ENCODE measurements around the gene DELE1. TPM values are rescaled to one million over a fixed set of nuclear protein-coding genes. Genes with fewer than 3 reads are reported as not detected.

DELE1 gene
- total RNA-seq, 2 donors from 2014 or later: 66.7 to 98.1 TPM

DNA sequence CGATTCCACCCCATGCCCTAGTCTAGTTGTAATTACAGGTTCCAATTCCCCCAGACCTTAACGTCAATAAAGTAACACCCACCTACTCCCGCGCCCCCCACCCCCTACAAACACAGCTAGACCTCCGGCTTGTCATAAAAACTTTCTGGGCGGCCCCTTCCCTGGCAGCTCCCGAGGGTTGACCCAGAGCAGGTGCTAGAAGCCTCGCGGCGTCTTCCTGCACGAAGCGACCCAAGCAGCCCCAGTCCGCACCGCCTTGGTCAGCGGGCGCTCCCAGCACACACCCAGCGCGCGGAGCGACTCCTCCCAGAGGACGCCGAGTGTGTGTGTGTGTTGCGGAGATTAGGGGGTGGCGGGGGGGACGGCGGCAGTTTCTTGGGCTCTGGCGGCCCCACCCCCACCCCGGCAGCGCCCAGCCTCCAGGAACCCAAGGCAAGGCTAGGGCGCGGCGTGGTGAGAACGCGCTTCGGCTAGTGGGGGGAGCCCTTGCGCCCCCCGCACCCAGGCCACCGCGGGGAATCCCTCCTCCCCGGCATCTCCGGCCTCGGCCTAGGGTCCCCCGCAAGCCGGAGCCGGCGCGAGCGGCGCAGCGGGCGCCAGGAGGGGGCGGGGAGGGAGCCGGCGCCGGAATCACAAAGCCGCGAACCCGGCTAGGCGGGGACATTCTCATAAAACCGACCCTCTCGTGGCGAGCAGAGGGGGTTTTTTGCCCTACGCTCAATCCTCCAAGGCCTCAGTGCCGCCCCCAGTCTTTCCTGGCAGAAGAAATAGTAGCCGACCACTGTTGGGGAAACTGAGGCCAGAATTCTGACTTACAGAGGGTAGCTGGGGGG, 47.7 kb upstream of the DELE1 start:
- Histone ChIP-seq H3K9me3 (no peaks in the 10 kb centered on the region), H3K4me1 (replicated peaks) (peaks cover 3% of the 10 kb centered on the region), H3K27me3 (replicated peaks; ENCODE audit: insufficient read depth) (no peaks in the 10 kb centered on the region), H3K27ac (peak overlapping the region; percentile 86 to 95), H3K36me3 (no peaks in the 10 kb centered on the region), H3K4me3 (peak overlapping the region; percentile 78 to 88)
- under 1% methylated on average over 53 of the region's 65 CpGs for WGBS
- DNase-seq (ENCODE audit: low spot score): peak; percentile 46
- TF ChIP-seq, protein P1, sequence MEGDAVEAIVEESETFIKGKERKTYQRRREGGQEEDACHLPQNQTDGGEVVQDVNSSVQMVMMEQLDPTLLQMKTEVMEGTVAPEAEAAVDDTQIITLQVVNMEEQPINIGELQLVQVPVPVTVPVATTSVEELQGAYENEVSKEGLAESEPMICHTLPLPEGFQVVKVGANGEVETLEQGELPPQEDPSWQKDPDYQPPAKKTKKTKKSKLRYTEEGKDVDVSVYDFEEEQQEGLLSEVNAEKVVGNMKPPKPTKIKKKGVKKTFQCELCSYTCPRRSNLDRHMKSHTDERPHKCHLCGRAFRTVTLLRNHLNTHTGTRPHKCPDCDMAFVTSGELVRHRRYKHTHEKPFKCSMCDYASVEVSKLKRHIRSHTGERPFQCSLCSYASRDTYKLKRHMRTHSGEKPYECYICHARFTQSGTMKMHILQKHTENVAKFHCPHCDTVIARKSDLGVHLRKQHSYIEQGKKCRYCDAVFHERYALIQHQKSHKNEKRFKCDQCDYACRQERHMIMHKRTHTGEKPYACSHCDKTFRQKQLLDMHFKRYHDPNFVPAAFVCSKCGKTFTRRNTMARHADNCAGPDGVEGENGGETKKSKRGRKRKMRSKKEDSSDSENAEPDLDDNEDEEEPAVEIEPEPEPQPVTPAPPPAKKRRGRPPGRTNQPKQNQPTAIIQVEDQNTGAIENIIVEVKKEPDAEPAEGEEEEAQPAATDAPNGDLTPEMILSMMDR (IDR thresholded peaks at IDR 0.05): peak in 1 of 4 experiments; percentile 25
- peak; percentile 64 for TF ChIP-seq POLR2A (IDR thresholded peaks at IDR 0.05)
- TF ChIP-seq POLR2AphosphoS5 (IDR thresholded peaks at IDR 0.05): no peak
- intact Hi-C loops (cut with DNase I): loop anchor here (5.0 kb wide), 1 partner anchor 86 kb away; no protein-coding TSS in a partner anchor

DNA sequence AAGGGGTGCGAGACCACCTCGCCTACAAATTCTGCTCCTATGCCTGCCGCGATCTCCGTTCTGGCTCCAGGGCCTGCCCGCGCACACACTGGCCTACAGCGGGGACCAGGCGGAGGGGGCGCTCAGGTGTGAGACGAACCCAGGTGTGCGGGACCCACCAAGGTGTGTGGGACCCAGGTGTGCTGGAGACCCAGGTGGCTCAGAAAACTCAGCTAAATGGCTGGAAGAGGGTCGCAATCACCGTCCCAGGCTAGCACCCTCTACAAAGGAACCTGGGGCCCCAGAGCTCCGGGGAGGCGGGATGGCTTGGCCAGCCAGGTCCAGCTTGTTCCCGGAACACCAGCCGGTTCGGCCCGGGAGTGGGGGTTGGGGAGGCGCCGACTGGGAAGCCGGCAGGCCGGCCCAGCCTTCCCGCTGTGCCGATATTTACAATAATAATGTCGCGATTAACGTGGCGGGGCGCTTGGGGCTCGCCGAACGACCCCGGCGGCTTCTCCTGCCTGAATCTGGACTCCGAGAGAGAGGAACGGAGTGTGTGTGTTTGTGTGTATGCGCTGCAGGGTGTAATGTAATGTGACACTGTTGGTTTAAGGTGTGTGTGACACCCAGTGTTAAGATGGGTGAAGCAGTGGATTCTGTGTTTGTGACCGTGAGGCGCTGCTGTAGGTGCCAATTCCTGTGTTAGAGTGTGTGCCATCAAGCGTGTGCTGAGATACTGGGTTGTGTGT, 46.9 kb upstream of the DELE1 start:
- peaks cover 3% of the 10 kb centered on the region for H3K4me1 ChIP-seq (replicated peaks)
- no peaks in the 10 kb centered on the region for H3K9me3 ChIP-seq
- WGBS: 2% methylated on average over 36 of the region's 42 CpGs
- intact Hi-C loops (cut with DNase I): loop anchor here (5.0 kb wide), 1 partner anchor 86 kb away; no protein-coding TSS in a partner anchor
- TF ChIP-seq, protein P1 (IDR thresholded peaks at IDR 0.05): no peak
- peak; percentile 57 for TF ChIP-seq POLR2A (IDR thresholded peaks at IDR 0.05)
- TF ChIP-seq POLR2AphosphoS5 (IDR thresholded peaks at IDR 0.05): peak; percentile 37
- H3K27ac ChIP-seq: peak overlapping the region; percentile 86 to 95
- H3K27me3 ChIP-seq (replicated peaks; ENCODE audit: insufficient read depth): no peaks in the 10 kb centered on the region
- DNase-seq (ENCODE audit: low spot score): peak; percentile 51
- no peaks in the 10 kb centered on the region for H3K36me3 ChIP-seq
- H3K4me3 ChIP-seq: peak overlapping the region; percentile 78 to 88

DNA sequence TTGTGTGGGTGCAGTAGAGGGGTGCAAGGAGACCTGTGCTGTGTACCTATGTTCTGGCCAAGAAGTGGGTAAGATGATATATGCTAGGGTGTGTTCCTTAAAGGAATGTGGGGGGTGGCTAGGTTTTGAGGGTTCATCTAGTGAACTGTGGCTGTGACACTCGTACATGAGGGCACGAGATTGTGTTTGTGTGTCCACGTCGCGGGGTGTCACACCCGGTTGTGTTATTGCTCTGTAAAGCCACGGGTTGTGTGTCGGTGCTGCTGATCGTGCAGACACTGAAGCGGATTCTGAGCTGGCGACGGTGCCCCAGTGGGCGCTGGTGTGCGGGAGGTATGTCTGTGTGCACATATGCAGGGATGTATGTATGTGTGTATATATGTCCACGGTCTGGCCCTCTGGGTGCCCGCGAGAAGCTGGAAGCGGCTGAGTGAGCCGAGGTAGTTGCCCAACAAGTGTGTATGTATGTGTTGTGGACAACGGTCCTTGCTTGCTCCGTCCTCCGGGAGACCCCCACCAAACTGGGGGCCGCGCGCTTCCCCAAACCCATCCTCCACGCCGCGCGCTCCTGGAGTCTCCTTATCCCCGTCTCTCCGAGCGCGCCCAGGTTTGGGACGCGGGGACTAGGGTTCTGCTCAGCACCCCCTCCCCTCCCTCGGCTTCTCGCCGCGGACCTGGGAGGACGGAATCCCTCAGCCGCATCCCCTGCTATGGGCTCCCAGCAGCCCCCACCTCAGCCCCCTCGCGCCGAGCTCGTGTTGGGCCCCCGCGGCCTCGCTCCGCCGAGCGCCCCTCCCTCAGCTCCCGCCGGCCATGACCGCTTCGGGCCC, 46.1 kb upstream of the DELE1 start:
- H3K36me3 ChIP-seq: no peaks in the 10 kb centered on the region
- under 1% methylated on average over 54 of the region's 55 CpGs for WGBS
- no peaks in the 10 kb centered on the region for H3K9me3 ChIP-seq
- H3K4me3 ChIP-seq: peak overlapping the region; percentile 78 to 88
- TF ChIP-seq, protein P1 (IDR thresholded peaks at IDR 0.05): no peak
- TF ChIP-seq POLR2AphosphoS5 (IDR thresholded peaks at IDR 0.05) (no peak), POLR2A (IDR thresholded peaks at IDR 0.05) (peak; percentile 2)
- H3K27ac ChIP-seq: peak overlapping the region; percentile 86 to 95
- intact Hi-C loops (cut with DNase I): loop anchor here (2.0 to 5.0 kb wide), 3 partner anchors 85 to 185 kb away; no protein-coding TSS in a partner anchor
- no peaks in the 10 kb centered on the region for H3K27me3 ChIP-seq (replicated peaks; ENCODE audit: insufficient read depth)
- DNase-seq (ENCODE audit: low spot score): peak; percentile 33
- peaks cover 3% of the 10 kb centered on the region for H3K4me1 ChIP-seq (replicated peaks)

DNA sequence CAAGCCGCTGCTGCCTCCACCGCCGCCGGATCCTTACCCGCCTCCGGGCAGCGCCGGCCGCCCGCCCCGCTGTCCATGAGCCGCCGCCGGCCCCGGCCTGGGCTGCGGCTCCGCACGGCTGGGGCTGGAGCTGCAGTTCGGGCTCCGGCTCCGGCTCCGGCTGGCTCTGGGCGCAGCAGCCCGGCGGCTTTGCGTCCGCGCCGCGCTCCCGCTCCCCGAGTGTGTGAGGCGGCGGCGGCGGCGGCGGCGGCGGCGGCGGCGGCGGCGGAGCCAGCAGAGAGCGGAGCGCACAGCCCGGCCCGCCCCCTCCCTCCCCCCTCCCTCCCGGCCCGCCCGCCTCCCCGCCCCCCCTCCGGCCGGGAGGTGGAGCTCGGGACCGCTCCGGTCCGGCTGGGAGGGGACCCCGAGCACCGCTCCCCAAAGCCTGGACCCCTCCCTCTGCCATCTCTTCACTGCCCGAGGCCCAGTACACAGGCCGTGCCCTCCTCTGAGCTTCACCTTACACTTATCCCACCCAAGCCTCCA, 45.4 kb upstream of the DELE1 start, which contains the start of gene PCDH1:
TSS of gene PCDH1 (minus strand) at position 225 of the 525 bp plus-strand sequence. CDS start at position 77, 148 bp downstream.
- H3K4me3 ChIP-seq: peak within 1 kb of the TSS; percentile 78 to 88
- no peaks in the 10 kb centered on the region for H3K9me3 ChIP-seq
- H3K4me1 ChIP-seq (replicated peaks): peaks cover 3% of the 10 kb centered on the region
- peaks cover 5% of the 10 kb centered on the region for H3K27me3 ChIP-seq (replicated peaks; ENCODE audit: insufficient read depth)
- intact Hi-C loops (cut with DNase I): loop anchor here (2.0 to 5.0 kb wide), 3 partner anchors 84 to 185 kb away; no protein-coding TSS in a partner anchor
- no peaks in the 10 kb centered on the region for H3K36me3 ChIP-seq
- TF ChIP-seq, protein P1 (IDR thresholded peaks at IDR 0.05): no peak
- no peak for TF ChIP-seq POLR2AphosphoS5 (IDR thresholded peaks at IDR 0.05)
- peak; percentile 42 for TF ChIP-seq POLR2A (IDR thresholded peaks at IDR 0.05)
- H3K27ac ChIP-seq: peak within 1 kb of the TSS; percentile 86 to 95
- peak; percentile 41 for DNase-seq (ENCODE audit: low spot score)
- WGBS: 3% methylated on average over 16 of the region's 63 CpGs

Data from prostate gland (tissue), 2 donors.